CD8-positive, alpha-beta memory T cell (primary cell): Measurements from ENCODE around the gene WFDC8. TPM values are rescaled to one million over a fixed set of nuclear protein-coding genes. Genes with fewer than 3 reads are reported as not detected.

Experiments used
- CTCF ChIA-PET: fragments of 350-600 bp; sonication (Branson Sonifier 250); formaldehyde crosslinking; loops from one replicate; lab custom pipeline; 2021; ENCODE audit warnings: antibody characterized with exemption; lab: Charles Lee
- POLR2A ChIA-PET: fragments of 350-600 bp; sonication (Branson Sonifier 250); formaldehyde crosslinking; loops from one replicate; lab custom pipeline; 2021; ENCODE audit warnings: antibody characterized with exemption; lab: Charles Lee
- DNase-seq, 5 donors: peaks; one replicate each; pipeline versions ENCODE4 v3.0.0 to v3.0.0-alpha.2; 2020 to 2022; ENCODE audit warnings: mixed read lengths in 1 of 5
- H3K27ac ChIP-seq: one replicate; pipeline ENCODE4 v1.7.0; 2013; ENCODE audit warnings: low read depth, mild to moderate bottlenecking, low read length, moderate library complexity
- H3K27me3 ChIP-seq: 2 replicates; pipeline ENCODE4 v1.7.0; 2013; ENCODE audit warnings: low read length, mild to moderate bottlenecking; ENCODE audit not compliant: insufficient read depth, poor library complexity, severe bottlenecking
- H3K36me3 ChIP-seq: 2 replicates; pipeline ENCODE4 v1.7.0; 2013; ENCODE audit warnings: mild to moderate bottlenecking, low read length, moderate library complexity; ENCODE audit not compliant: insufficient read depth
- H3K4me1 ChIP-seq: 2 replicates; pipeline ENCODE4 v1.7.0; 2013; ENCODE audit warnings: mild to moderate bottlenecking, low read length, moderate library complexity; ENCODE audit not compliant: insufficient read depth
- H3K4me3 ChIP-seq: 2 replicates; pipeline ENCODE4 v1.7.0; 2013; ENCODE audit warnings: mild to moderate bottlenecking, low read length
- H3K9me3 ChIP-seq: 2 replicates; pipeline ENCODE4 v1.7.0; 2013; ENCODE audit warnings: mild to moderate bottlenecking, low read length
- H3K27ac Mint-ChIP-seq, 8 donors: one replicate each; pipeline ENCODE4 v1.8.0; 2020 to 2021; ENCODE audit warnings: mixed read lengths in 8 of 8, mild to moderate bottlenecking in 6 of 8, inconsistent platforms in 3 of 8, moderate library complexity in 3 of 8
- H3K27me3 Mint-ChIP-seq, 2 donors: one replicate each; pipeline ENCODE4 v1.8.0; 2020 to 2021; ENCODE audit warnings: mixed read lengths in 2 of 2, mild to moderate bottlenecking in 1 of 2, moderate library complexity in 1 of 2
- H3K36me3 Mint-ChIP-seq, 3 donors: one replicate each; pipeline ENCODE4 v1.8.0; 2020 to 2021; ENCODE audit warnings: mixed read lengths in 3 of 3, inconsistent platforms in 1 of 3, mild to moderate bottlenecking in 1 of 3
- H3K4me1 Mint-ChIP-seq, 3 donors: one replicate each; pipeline ENCODE4 v1.8.0; 2020 to 2021; ENCODE audit warnings: mixed read lengths in 3 of 3, inconsistent platforms in 1 of 3, mild to moderate bottlenecking in 1 of 3
- H3K4me3 Mint-ChIP-seq, 7 donors: one replicate each; pipeline ENCODE4 v1.8.0; 2020 to 2021; ENCODE audit warnings: mixed read lengths in 7 of 7, mild to moderate bottlenecking in 6 of 7, moderate library complexity in 4 of 7, inconsistent platforms in 2 of 7
- H3K9me3 Mint-ChIP-seq, 5 donors: one replicate each; pipeline ENCODE4 v1.8.0; 2020 to 2022; ENCODE audit warnings: mixed read lengths in 5 of 5, mild to moderate bottlenecking in 3 of 5, moderate library complexity in 2 of 5, inconsistent platforms in 1 of 5
- polyA plus RNA-seq: library from polyadenylated mRNA; unstranded; fragments of 300-500 nt; fragmentation: Illumina TruSeq; gene quantifications from one replicate; pipeline ENCODE4 v1.2.3, GENCODE V29; 2021
- total RNA-seq, 2 experiments: library from RNA; stranded (reverse); gene quantifications; one replicate each; pipeline ENCODE4 v1.2.3, GENCODE V29; 2021

The WFDC8 gene
- total and polyA plus RNA-seq, 3 experiments from 2014 or later, result not detected

DNA sequence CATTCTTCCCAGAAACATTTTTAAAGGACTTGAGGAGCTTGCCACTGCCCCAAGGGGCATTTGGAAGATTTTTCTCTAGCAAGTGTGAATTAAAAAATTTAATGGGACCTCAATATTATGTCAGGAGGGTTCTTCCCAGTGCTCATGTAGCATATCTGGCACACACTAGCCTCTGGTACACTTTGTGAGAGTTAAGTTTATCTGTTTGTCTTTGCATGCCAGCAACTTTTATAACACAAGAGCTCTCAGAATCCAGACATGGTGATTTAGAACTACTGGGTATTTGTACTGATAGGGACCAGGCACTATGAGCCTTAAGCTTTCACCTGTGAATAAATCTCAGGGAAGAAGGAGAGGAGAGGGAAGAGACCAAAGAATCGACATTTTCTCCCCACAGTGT, 76.5 kb downstream of the WFDC8 start:
- Histone ChIP-seq H3K4me3 (no peak overlapping the region), H3K27ac (no peak overlapping the region), H3K9me3 (no peaks in the 10 kb centered on the region), H3K27me3 (no peaks in the 10 kb centered on the region), H3K4me1 (no peaks in the 10 kb centered on the region), H3K36me3 (no peaks in the 10 kb centered on the region)
- H3K27me3 Mint-ChIP-seq, result peaks cover 17 to 55% of the 10 kb centered on the region in 2 donors
- ChIA-PET POLR2A (no interaction called here), CTCF (no interaction called here)
- no peak overlapping the region for H3K27ac Mint-ChIP-seq
- DNase-seq, result no peak
- H3K4me3 Mint-ChIP-seq, result no peak overlapping the region
- H3K36me3 Mint-ChIP-seq, result no peaks in the 10 kb centered on the region
- no peaks in the 10 kb centered on the region for H3K9me3 Mint-ChIP-seq
- H3K4me1 Mint-ChIP-seq, result no peaks in the 10 kb centered on the region

Other genes starting within 250 kb of the WFDC8 start
- gene SDC4, start 230.9 kb downstream of the WFDC8 start, total RNA-seq, result 10 to 100 TPM; 91.3 to 98.1 TPM
- gene SDC4, start 230.9 kb downstream of the WFDC8 start, polyA plus RNA-seq, result 1.5 TPM
- gene SYS1, start 216.1 kb downstream of the WFDC8 start, total RNA-seq, result 10 to 100 TPM; 48.3 to 54.0 TPM
- 40.1 TPM for gene SYS1, start 216.1 kb downstream of the WFDC8 start, polyA plus RNA-seq
- not detected for gene TP53TG5, start 201.0 kb downstream of the WFDC8 start, total RNA-seq
- gene TP53TG5, start 201.0 kb downstream of the WFDC8 start, polyA plus RNA-seq, result not detected
- gene DBNDD2, start 171.0 kb downstream of the WFDC8 start, total RNA-seq, result 10 to 100 TPM; 11.3 to 12.6 TPM
- gene DBNDD2, start 171.0 kb downstream of the WFDC8 start, polyA plus RNA-seq, result 15.2 TPM
- gene PIGT, start 163.1 kb downstream of the WFDC8 start, total RNA-seq, result 10 to 100 TPM; 76.3 to 76.4 TPM
- gene PIGT, start 163.1 kb downstream of the WFDC8 start, polyA plus RNA-seq, result 96.4 TPM
- gene WFDC2, start 109.5 kb downstream of the WFDC8 start, total RNA-seq, result under 1 TPM in 1 of 2 experiments, not detected in 1; 0.55 TPM
- gene WFDC2, start 109.5 kb downstream of the WFDC8 start, polyA plus RNA-seq, result not detected
- gene SPINT3, start 63.7 kb downstream of the WFDC8 start, total RNA-seq, result not detected
- gene SPINT3, start 63.7 kb downstream of the WFDC8 start, polyA plus RNA-seq, result not detected
- not detected for gene WFDC6, start 39.8 kb downstream of the WFDC8 start, total RNA-seq
- gene WFDC6, start 39.8 kb downstream of the WFDC8 start, polyA plus RNA-seq, result not detected
- gene EPPIN, start 31.9 kb downstream of the WFDC8 start, total RNA-seq, result not detected
- gene EPPIN, start 31.9 kb downstream of the WFDC8 start, polyA plus RNA-seq, result not detected
- not detected for gene WFDC10A, start 50.5 kb upstream of the WFDC8 start, total RNA-seq
- not detected for gene WFDC10A, start 50.5 kb upstream of the WFDC8 start, polyA plus RNA-seq
- not detected for gene WFDC9, start 52.0 kb upstream of the WFDC8 start, total RNA-seq
- gene WFDC9, start 52.0 kb upstream of the WFDC8 start, polyA plus RNA-seq, result not detected
- not detected for gene WFDC11, start 91.0 kb upstream of the WFDC8 start, total RNA-seq
- not detected for gene WFDC11, start 91.0 kb upstream of the WFDC8 start, polyA plus RNA-seq
- not detected for gene WFDC13, start 122.8 kb upstream of the WFDC8 start, total RNA-seq
- not detected for gene WFDC13, start 122.8 kb upstream of the WFDC8 start, polyA plus RNA-seq
- not detected for gene WFDC10B, start 125.7 kb upstream of the WFDC8 start, total RNA-seq
- not detected for gene WFDC10B, start 125.7 kb upstream of the WFDC8 start, polyA plus RNA-seq
- not detected for gene SPINT4, start 143.1 kb upstream of the WFDC8 start, total RNA-seq
- not detected for gene SPINT4, start 143.1 kb upstream of the WFDC8 start, polyA plus RNA-seq
- not detected for gene WFDC3, start 212.6 kb upstream of the WFDC8 start, total RNA-seq
- gene WFDC3, start 212.6 kb upstream of the WFDC8 start, polyA plus RNA-seq, result not detected
- 10 to 100 TPM; 33.4 to 37.1 TPM for gene DNTTIP1, start 212.7 kb upstream of the WFDC8 start, total RNA-seq
- gene DNTTIP1, start 212.7 kb upstream of the WFDC8 start, polyA plus RNA-seq, result 26.8 TPM
- gene UBE2C, start 233.4 kb upstream of the WFDC8 start, total RNA-seq, result 100 to 1,000 TPM; 124 to 130 TPM
- not detected for gene UBE2C, start 233.4 kb upstream of the WFDC8 start, polyA plus RNA-seq
- gene TNNC2, start 248.0 kb upstream of the WFDC8 start, total RNA-seq, result not detected
- 0.36 TPM for gene TNNC2, start 248.0 kb upstream of the WFDC8 start, polyA plus RNA-seq